NCI-H2171 treated with DMSO at 0.1 percent for 48 hours (cell line): ENCODE measurements around the gene TXNRD2.
"Not testable (repeated sequence)": the region's sequence is repeated elsewhere in the genome, so short reads cannot be mapped to it uniquely, and the experiment has no call there.

Experiments
- DNase-seq: peaks from one replicate; lab custom pipeline; 2025; lab: John Stamatoyannopoulos, UW

TXNRD2 gene

GRCh38 chr22:19844377-19845053 lies 97.1 kb downstream of the TXNRD2 start:
- DNase-seq: no peak

- no peak for DNase-seq
Observed at GRCh38 chr22:19843857-19844376, 97.7 kb downstream of the TXNRD2 start.

- peak; percentile 46 for DNase-seq
Observed at GRCh38 chr22:19843107-19843856, 98.3 kb downstream of the TXNRD2 start.

- DNase-seq: no peak
Observed at GRCh38 chr22:19842393-19843106, 99.1 kb downstream of the TXNRD2 start.

GRCh38 chr22:19841641-19842392 lies 99.8 kb downstream of the TXNRD2 start:
- no peak for DNase-seq

- no peak for DNase-seq
Observed at GRCh38 chr22:19840955-19841640, 100.5 kb downstream of the TXNRD2 start.

- DNase-seq: no peak
Observed at GRCh38 chr22:19840059-19840458, 101.6 kb downstream of the TXNRD2 start.

GRCh38 chr22:19837915-19838314 lies 103.7 kb downstream of the TXNRD2 start:
- no peak for DNase-seq

- DNase-seq: no peak
Observed at GRCh38 chr22:19836512-19836911, 105.1 kb downstream of the TXNRD2 start.

GRCh38 chr22:19834599-19834998 lies 107.0 kb downstream of the TXNRD2 start:
- DNase-seq: no peak

- not testable (repeated sequence) for DNase-seq
Observed at GRCh38 chr22:19833327-19833726, 108.3 kb downstream of the TXNRD2 start.

GRCh38 chr22:19832476-19833108 lies 109.0 kb downstream of the TXNRD2 start:
- DNase-seq: no peak

- DNase-seq: not testable (repeated sequence)
Observed at GRCh38 chr22:19831979-19832378, 109.6 kb downstream of the TXNRD2 start.

GRCh38 chr22:19831016-19831415 lies 110.6 kb downstream of the TXNRD2 start:
- DNase-seq: no peak

- DNase-seq: no peak
Observed at GRCh38 chr22:19828035-19828401, 113.6 kb downstream of the TXNRD2 start.

GRCh38 chr22:19827341-19828034 lies 114.1 kb downstream of the TXNRD2 start:
- DNase-seq: no peak

- no peak for DNase-seq
Observed at GRCh38 chr22:19826619-19826950, 115.0 kb downstream of the TXNRD2 start.

- DNase-seq: no peak
Observed at GRCh38 chr22:19825904-19826618, 115.6 kb downstream of the TXNRD2 start.
